Coronary artery (tissue), 2 donors: Measurements from ENCODE around the gene TMEM218.

Experiments used
- DNase-seq: peaks from one replicate; pipeline ENCODE4 v3.0.0-alpha.2; 2017; ENCODE audit warnings: low spot score
- H3K27ac ChIP-seq, 2 donors: fragments of 200-600 bp; sonication (generic); one replicate each; pipeline ENCODE4 v1.5.1; 2016 to 2019
- H3K4me3 ChIP-seq: fragments of 200-600 bp; sonication (generic); 2 replicates; pipeline ENCODE4 v1.5.1; 2016; ENCODE audit warnings: mild to moderate bottlenecking, moderate library complexity
- TF ChIP-seq, protein P1 (sequence below): fragments of 200-600 bp; sonication (generic); IDR thresholded peaks from one replicate; pipeline ENCODE4 v1.5.1; 2019; ENCODE audit warnings: antibody characterized with exemption

Gene TMEM218

DNA sequence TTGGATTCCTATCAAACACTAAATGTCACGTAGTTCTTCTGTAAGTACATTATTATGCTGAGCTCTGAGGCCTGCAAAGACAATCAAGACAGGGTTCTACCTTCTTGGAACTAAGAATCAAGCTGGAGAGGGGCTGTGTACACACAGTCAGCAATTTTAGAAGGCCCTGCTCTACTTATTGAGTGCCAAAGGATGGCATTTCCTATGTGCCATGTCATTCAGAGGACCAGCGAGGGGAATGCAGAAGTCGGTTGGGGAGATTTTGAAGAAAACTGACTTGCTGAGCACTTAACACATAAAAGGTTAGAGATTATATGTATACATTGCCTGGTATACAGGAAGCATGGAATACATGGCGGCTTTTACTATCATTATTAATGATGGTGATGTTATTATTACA is 43.1 kb downstream of the TMEM218 start:
- no peak for DNase-seq
- H3K27ac ChIP-seq, result no peak overlapping the region
- TF ChIP-seq, protein P1, sequence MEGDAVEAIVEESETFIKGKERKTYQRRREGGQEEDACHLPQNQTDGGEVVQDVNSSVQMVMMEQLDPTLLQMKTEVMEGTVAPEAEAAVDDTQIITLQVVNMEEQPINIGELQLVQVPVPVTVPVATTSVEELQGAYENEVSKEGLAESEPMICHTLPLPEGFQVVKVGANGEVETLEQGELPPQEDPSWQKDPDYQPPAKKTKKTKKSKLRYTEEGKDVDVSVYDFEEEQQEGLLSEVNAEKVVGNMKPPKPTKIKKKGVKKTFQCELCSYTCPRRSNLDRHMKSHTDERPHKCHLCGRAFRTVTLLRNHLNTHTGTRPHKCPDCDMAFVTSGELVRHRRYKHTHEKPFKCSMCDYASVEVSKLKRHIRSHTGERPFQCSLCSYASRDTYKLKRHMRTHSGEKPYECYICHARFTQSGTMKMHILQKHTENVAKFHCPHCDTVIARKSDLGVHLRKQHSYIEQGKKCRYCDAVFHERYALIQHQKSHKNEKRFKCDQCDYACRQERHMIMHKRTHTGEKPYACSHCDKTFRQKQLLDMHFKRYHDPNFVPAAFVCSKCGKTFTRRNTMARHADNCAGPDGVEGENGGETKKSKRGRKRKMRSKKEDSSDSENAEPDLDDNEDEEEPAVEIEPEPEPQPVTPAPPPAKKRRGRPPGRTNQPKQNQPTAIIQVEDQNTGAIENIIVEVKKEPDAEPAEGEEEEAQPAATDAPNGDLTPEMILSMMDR, result no peak
- no peak overlapping the region for H3K4me3 ChIP-seq

DNA sequence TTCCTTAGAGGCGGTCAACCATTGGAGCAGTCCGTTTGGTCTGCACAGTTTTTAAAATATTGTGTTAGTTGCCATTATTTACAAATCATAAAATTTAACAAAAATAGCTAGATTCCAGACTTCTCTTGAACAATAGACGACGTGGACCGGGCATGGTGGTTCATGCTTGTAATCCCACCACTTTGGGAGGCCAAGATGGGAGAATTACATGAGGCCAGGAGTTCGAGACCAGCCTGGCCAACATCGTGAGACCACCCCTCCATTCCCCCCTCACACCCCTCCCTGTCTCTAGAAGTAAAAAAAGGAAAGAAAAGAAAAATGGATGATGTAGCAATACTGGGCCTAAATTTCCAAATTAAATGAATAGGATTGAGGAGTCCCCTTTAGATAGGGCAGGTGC is 47.4 kb downstream of the TMEM218 start:
- H3K27ac ChIP-seq, result peak overlapping the region in 1 of 2 donors; percentile 80
- DNase-seq, result no peak
- peak overlapping the region; percentile 83 for H3K4me3 ChIP-seq
- TF ChIP-seq, protein P1, result no peak

DNA sequence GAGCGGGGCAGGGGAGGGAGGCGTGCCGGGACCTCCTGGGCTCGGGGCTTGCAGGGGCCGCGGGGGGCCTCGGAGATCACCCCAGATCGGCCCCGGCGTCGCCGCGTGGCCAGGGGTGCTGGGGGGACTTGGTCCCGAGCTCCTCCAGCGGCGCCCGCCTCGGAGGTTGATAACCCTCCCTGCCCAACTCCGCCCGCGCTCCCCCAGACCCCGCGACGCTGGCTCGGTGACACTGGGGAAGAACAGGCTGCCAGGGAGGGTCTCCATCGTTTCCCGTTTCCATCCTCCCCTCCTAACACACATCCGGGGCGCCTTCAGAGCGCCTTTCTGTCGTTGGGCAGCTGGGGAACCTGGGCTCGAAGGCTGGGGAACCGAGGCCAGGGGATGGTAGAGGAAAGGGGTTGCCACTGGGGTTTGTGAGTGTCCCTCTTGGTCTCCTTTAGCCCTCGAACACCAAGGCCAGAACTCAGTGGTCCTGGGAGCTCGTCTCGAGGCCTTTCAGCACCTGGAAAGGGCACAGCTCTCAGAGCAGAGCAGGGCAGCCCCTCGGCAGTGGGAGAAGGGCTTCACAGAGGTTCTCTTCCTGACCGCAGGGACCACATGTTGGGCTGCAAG is 47.9 kb downstream of the TMEM218 start:
- TF ChIP-seq, protein P1, result no peak
- peak; percentile 73 for DNase-seq
- H3K27ac ChIP-seq, result peak overlapping the region; percentile 39 to 80

DNA sequence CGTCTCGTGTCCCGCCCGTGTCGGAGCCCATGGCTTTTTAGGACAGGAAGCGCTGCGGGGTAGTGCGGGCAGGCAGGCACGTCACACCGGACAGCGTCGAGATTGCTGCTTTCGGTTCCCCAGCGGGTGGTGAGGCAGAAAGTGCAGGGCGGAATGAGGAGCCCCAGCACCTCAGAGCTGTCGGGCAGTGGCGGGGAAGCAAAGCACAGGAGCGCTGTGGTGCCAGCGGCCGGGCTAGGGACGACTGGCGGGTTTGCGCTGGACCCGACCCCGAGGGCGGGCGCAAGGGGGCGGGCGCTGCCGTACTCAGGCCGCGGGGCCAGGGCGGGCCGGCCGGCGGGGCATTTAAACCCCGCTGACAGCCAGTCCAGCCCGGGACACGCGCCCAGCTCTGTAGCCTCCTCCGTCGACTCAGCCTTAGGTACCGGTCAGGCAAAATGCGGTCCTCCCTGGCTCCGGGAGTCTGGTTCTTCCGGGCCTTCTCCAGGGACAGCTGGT is 48.4 kb downstream of the TMEM218 start, which contains the start of gene SLC37A2:
Gene SLC37A2, plus strand, starts transcription at position 375 of the 498 bp plus-strand sequence. Its CDS starts 63 bp downstream, at position 438.
- DNase-seq, result peak; percentile 81
- Histone ChIP-seq H3K27ac (peak within 1 kb of the TSS; percentile 39 to 80), H3K4me3 (peak within 1 kb of the TSS; percentile 83)
- TF ChIP-seq, protein P1, result no peak

More for the DNA sequence above, 47.9 kb downstream of the TMEM218 start:
- H3K4me3 ChIP-seq, result peak overlapping the region; percentile 83

DNA sequence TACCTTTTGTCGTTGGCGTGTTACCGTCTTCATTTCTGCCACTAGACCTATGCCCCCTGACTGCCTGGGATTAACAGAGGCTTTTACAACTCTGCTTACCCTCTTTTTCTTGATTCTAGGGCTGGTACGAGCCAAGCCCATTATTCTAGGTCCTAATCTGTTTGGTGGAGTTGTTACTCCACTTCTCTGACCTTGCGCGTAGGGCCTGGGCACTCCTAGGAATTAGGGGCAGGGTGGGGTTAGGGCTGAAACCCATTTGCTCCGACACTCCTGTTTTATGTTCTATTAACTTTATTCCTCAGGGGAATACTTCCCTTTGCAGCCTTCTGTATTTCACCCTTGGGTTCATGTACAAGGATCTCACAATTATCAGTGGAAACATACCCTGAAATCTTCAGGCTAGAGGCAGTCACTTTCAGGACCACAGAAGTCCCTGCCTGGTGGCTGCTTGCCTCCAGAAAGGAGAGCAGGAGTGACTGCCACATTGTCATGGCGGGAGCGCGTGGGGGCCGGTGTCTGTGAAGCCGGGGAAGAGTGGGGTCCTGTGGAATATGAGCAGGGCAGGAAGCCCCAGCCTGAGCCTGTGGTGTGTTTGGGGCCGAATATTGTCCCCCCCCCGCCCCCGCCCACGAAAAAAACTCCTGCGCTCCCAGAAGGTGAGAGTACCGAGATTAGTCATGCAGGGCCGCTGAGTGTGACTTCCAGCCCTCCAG is 49.1 kb downstream of the TMEM218 start:
- Histone ChIP-seq H3K4me3 (peak overlapping the region; percentile 83), H3K27ac (peak overlapping the region; percentile 39 to 80)
- DNase-seq, result no peak
- TF ChIP-seq, protein P1, result no peak

DNA sequence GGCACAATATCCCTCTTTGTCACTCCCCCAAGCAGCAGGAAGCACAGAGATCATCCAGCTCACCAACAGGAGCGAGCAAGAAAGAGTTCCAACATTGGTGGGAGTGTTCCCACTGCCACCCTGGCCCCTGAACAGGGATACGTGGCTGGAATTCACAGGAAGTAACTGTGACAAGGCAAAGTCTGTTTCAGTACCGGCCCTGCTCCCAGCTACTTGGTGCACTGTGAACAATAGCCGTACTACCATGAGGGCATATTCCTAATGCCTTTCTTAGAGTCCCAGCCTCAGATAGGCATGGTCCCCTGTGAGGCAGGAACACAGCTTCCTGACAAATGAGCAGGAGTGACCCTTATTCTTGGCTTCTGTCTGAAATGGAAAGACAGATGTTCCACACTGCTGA is 50.1 kb downstream of the TMEM218 start:
- no peak for DNase-seq
- Histone ChIP-seq H3K4me3 (no peak overlapping the region), H3K27ac (no peak overlapping the region)
- TF ChIP-seq, protein P1, result no peak

DNA sequence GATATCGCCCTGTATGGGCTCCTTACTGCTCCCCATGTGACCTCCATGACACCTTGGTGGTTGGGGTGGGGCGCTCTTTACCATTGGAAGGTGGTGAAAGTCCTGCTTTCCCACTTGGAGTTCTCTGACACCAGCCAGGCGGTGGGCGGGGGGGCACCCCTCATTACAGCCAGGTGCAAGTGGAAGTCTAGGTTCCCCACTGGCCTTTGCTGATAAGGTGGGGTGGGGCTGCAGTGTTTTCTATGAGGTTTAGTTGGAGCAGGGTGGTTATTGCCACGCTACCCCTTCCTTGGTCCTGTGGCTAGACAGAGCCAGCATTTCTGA is 53.8 kb downstream of the TMEM218 start:
- H3K27ac ChIP-seq, result no peak overlapping the region
- TF ChIP-seq, protein P1, result no peak
- DNase-seq, result no peak
- no peak overlapping the region for H3K4me3 ChIP-seq
